GM18507 (cell line): Measurements from ENCODE around the gene TMEM9.
"Not testable (repeated sequence)": the region's sequence is repeated elsewhere in the genome, so short reads cannot be mapped to it uniquely, and the experiment has no call there.

ENCODE experiments used
- DNase-seq: peaks from one replicate; pipeline ENCODE4 v3.0.0; 2011; ENCODE audit warnings: low read depth; ENCODE audit not compliant: insufficient read length; ENCODE audit errors: extremely low spot score
- FAIRE-seq: peaks from 2 replicates; lab custom pipeline; 2011; peaks lifted over from hg19 to GRCh38; lab: Jason Lieb, UNC

The TMEM9 gene

DNA sequence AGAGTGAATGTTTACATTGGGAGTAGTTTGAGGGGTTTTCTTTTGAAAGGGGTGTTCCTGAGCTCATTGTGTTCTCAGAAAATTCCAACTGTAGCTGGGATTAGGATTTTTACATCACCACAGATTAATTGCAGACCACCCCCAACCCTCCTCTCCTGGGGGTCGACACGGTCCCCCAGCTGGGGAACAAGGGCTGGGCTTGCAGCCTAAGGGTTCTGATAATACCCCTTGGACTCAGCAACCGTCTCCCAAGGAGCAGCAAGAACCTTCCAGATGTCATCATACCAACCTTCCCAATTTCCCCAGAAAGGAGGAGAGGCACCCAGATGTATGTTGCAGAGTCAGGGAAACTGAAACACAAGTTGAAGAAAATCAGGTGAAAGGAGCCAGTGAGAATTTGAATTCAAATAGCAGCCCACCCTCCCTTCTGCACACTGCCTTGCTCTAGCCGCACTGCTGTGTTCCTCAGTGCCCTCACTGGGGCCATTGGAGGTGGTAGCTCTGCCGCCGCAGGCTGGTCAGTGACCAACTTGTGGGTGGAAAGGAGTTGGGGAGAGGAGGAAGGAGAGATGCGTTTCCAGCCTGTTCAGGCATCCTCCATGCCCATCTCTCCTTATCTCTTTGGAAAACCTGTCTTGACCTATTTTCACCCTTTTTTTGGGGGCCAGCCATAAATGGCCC, 21.7 kb upstream of the TMEM9 start:
- DNase-seq, result no peak
- no peak for FAIRE-seq

DNA sequence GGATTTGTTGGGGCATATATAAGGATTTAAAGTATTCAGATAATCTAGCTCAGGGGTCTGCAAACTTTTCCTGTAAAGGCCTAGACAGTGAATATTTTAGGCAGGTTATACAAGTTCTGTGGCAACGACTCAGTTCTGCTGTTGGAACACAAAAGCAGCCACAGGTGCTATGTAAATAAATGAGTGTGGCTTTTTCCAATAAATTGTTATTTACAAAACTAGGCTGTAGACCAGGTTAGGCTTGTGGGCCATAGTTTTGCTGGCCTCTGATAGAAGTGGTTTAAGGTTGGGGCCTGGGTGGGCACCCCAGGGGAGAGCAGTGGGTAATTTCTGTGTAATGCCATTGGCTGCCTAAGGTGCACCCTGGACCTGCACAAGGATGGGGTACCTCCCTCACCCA, 19.5 kb upstream of the TMEM9 start:
- DNase-seq, result no peak
- FAIRE-seq, result no peak

DNA sequence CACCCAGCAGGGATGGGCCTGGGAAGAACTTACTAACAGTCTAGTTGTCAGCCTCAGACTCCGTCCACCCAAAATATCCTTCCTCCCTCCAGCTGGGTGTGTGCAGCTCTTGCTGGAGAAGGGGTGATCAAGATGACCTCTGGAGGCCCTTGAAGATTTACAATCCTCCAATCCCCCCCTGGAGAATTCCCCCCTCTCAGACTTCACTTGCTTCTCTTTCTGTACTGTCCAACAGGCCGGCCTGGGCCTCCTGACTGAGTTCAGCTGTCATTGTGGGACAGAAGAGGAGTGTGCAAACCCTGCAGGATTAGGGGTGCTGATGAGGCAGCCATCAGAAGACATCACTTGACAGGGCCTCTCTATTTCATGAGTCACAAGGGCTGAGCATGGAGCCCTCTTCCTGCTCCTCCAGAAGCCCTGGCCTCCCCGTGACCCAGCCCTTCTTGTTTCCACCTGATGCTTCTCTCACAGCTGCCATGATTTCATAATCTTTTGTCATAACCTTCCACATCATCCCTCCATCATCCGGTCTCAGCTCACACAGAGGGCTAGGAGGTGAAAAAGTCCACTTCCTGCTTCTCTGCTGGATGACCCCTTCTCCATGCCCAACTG, 18.8 kb upstream of the TMEM9 start:
- FAIRE-seq (no peak), DNase-seq (no peak)

DNA sequence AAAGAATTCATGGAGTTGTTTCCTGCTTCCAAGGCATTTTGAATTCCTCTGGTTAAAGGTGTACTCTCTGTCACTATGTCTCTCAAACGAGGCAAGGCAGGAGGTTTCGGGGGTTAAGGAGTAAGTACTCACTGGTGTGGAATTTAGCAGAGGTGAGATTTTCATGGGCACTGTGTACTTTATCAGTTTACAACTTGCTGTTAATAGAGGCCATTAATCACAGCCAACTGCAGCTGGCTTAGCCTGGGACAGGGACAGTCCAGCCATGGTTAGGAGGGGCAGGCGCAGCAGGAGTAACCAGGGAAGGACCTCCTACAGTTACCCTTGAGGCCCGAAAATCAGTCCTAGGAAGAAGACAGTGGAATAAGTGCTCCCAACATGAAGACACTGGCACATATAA, 18.1 kb upstream of the TMEM9 start:
- DNase-seq (no peak), FAIRE-seq (no peak)

DNA sequence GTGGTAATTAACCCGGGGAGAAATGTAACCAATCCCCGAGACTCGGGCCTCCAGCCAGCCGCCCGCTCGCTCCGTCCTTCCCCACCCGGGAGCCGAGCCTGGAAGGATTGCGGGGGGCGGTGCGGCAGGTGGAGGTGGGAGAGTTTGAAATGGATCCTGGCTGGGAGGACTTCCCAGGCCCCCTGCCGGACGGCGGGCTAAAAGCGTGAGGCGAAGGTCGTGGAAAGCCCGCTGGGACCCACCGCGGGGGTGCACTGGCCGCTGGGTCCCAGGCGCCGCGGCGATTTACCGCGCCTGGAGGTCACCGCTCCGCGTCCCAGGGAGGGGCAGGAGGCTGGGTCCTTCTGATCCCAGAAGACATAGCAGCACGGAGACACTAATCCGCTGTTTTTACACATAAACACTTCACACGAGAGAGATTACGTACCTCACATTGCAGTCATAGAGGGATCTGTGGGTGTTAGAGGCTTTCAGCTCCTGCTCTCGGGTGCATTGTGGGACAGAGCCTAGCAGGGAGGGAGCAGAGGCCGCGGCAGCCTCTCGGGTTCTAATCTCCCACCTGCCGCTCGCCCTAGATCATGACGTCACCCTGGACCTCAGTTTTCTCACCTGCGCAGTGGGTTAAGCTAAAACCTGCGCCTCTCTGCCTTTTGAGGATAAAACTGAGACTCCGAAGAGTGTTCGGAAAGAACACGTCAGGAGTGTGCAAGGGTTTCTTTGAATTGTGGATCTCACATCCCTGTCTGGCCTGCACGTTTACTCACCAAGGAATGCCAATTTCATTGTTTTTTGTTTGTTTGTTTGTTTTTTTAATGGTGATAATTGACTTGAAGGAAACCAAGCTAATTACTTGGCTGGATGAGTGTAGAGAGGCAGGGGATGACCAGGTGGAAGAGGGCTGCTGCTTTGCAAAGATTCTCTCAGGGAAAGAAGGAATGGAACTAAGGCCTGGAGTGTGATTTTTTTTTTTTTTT, 17.1 kb upstream of the TMEM9 start:
- peak; percentile 32 for DNase-seq
- FAIRE-seq, result peak; percentile 62

DNA sequence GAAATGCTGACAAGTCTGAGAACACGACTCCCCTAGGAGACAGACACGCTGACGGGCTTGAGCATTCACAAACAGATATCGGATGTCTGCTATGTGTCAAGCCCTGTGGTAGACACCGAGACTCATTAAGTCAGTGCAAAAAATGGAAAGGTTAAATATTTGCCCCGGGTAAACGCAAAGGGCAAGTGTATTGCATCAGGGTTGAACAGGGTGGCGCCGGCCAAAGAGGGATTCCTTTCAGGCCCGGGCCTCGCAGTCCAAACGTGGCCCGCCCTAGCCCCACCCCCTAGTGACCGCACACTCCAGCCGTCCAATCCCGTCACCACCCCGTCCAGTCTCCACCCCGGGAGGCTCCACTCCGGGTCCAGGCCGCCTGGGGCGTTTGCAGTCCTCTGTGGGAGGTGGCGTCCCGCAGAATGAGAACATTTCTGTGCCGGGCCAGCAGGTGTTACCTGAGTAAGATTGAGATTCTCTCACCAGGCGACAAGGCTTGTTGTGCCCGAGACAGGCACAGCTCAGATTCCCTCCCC, 16.3 kb upstream of the TMEM9 start:
- FAIRE-seq (peak; percentile 94), DNase-seq (peak; percentile 93)

DNA sequence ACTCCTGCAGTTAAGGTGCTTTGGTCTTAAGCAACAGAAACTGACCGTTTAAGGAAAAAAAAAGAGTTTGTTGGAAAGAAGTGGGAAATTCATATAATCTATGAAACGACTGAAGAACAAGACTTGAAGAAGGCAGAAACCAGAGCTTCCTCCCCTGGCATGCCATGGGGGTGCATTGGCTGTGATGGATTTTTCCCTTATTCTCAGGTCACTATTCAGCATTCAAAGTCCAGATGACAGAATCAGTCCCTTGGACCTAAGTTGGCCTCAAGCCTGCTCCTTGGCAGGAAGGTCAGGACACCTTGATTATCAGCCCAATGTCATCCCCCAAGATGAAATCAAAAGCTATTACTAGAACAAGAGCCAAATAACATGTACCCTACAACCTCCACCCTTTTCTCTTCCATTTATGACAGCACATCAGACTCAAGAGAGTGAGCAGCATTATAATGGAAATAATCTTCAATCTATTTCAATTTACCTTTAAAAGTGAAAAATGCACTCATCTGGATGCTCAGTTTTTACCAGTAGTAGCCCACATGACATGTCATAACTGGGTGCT, 15.8 kb upstream of the TMEM9 start:
- no peak for DNase-seq
- no peak for FAIRE-seq

DNA sequence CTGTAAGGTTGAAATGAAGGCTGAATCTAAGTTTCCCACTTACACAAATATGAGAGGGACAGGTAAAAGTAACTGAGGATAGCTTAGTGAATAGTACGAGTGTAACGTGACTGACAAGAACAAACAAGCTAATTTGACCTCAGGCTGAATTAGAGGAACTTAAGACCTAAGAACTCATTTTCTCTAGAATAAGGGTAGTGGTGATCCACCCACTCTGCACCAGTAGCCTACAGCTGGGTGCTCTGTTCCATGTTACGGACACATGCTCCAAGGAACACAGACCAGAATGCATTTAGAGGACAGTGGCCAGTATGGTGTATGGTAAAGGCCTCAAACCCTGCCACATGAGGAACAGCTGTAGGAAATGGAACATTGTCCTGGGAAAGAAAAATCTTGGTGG, 14.9 kb upstream of the TMEM9 start:
- FAIRE-seq (no peak), DNase-seq (no peak)

DNA sequence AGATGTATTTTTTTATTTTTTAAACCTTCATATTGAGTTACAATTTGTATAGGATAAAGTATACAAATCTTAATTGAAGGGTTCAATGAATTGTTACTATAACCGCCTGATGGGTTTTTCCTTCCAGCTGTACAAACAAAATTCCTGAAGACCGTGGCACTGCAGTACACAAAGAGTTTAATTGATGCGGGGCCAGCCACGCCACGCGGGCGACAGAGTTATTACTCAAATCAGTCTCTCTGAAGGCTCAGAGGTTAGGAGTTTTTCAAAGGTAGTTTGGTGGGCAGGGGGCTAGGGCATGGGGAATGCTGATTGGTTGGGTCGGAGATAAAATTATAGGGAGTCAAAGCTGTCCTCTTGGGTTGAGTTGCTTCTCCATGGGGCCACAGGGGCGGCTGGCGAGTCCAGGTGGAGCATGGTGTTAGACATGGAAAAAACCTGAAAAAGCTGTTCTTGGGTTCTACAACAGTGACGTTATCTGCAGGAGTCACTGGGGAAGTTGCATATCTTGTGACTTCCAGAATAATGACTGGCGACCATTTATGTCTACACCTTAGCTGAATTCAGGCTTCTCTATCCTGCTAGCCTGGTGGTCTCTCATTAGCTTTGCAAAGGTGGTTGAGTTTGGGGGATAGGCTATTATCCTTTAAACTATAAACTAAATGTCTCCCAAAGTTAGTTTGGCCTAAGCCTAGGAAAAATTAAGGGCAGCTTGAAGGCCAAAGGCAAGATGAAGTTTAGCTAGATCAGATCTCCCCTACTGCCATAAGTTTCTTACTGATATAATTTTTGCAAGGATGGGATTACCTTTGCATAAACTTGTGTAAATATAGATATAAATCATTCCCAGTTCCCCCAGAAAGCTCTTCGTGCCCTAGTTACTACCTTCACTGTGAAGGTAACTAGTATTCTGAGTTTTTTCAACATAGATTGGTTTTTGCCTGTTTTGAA, 13.0 kb upstream of the TMEM9 start:
- FAIRE-seq (no peak), DNase-seq (no peak)

DNA sequence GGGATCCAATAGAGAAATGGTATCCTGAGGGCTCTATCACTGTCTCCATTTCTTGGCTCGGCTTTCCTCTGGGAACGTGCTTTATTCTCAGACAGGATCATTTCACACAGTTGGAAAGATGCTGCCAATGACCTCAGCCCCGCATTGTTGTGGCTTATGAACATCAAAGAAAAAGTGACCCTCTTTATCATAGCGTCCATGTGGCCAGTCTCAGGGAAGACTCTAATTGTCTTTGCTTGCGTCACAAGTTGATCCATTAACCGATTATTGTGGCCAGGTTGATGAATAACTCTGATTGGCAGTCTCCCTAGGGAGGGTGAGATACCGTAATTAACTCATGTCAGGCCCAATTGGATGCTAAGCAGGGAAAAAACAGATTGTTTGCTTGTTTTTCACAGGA, 10.4 kb upstream of the TMEM9 start:
- DNase-seq, result no peak
- no peak for FAIRE-seq

DNA sequence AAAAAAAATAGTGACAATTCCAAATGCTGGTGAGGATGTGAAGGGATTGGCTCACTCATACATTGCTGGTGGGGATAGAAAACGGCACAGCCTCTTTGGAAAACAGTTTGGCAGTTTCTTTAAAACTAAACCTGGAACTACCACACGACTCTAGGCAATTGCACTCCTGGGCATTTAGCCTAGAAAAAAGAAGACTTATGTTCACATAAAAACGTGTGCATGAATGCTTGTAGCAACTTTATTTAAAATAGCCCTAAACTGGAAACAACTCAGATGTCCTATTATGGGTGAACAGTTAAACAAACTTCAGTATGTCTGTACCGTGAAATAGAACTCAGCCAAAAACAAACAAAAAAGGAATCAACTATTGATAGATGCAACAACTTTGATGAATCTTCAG, 9.4 kb upstream of the TMEM9 start:
- DNase-seq, result no peak
- FAIRE-seq, result no peak

DNA sequence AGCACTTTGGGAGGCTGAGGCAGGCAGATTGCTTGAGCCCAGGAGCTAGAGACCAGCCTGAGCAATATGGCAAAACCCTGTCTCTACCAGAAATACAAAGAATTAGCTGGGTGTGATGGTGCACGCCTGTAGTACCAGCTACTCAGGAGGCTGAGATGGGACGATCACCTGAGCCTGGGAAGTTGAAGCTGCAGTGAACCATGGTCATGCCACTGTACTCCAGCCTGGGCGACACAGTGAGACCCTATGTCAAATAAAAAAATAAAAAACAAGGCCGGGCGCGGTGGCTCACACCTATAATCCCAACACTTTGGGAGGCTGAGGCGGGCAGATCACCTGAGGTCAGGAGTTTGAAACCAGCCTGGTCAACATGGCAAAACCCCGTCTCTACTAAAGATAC, 8.8 kb upstream of the TMEM9 start:
- FAIRE-seq, DNase-seq: not testable (repeated sequence)

DNA sequence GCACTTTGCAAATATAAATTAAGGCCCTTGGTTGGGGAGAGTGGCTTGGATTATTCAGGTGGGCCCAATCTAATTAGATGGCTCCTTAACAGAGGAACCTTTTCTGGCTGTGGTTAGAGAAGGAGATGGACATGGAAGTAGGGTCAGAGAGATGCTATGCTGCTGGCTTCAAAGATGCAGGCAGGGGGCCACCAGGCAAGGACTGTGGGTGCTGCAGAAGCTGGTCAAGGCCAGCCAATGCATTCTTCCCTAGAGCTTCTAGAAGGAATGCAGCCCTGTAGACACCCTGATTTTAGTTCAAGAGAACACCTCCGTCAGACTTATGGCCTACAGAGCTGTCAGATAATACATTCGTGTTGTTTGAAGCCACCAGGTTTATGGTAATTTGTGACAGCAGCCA, 3.7 kb upstream of the TMEM9 start:
- FAIRE-seq, result no peak
- DNase-seq, result no peak

DNA sequence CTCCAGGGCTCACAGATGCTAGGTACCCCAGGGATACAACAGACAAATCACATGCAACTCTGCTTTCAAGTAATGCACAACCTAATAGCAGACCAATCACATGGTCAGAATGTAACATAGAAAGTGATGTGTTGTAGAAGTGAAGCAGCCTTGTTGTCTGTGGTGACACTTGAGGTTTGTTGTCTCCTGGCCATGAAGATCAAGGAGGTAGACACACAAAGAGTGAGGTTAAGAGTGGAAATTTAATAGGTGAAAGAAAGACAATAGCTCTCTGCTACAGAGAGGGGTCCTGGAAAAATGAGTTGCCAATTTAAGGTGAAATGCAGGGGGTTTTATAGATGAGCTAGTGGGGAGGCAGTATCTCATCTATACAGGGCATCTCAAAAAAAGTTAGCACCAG, 2.5 kb upstream of the TMEM9 start:
- DNase-seq (no peak), FAIRE-seq (no peak)

DNA sequence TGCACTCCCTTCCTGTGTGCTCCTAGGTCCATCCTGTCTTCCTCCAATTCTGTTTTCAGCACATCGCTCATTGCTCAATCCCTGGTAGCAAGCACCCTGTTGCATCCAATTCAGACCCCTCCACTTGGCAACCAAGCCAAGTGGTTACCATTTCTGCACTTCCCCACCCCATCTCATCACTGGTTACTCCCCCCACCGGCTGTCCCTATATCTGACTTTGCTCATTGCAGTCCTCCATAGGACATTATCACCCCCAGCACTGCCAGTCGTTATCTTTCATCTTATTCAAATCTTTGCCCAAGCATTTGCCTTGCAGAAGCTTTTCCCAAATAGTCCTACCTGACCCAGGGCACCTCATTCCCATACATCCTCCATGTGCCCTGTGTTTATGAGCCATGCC, 2.1 kb upstream of the TMEM9 start:
- DNase-seq (no peak), FAIRE-seq (no peak)

DNA sequence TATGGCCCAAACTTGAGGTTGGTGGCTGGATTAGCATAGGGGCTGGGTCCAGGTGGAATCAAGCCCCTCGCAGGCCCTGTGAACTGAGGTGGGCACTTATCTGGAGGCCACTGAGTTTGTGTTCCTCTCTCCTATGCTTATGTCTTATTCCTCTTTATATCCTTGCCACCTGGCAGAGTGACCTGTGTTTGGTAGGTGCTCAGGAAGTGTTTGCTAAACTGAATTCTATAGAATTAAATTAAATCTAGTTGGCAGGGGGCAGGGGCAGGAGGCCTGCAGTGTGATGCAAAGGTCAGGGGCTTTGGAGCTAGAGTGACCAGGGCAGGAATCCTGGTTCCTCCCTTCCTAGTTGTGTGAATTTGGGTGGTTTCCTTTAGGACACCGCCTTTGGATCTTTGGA, 1.1 kb upstream of the TMEM9 start:
- FAIRE-seq (no peak), DNase-seq (no peak)

DNA sequence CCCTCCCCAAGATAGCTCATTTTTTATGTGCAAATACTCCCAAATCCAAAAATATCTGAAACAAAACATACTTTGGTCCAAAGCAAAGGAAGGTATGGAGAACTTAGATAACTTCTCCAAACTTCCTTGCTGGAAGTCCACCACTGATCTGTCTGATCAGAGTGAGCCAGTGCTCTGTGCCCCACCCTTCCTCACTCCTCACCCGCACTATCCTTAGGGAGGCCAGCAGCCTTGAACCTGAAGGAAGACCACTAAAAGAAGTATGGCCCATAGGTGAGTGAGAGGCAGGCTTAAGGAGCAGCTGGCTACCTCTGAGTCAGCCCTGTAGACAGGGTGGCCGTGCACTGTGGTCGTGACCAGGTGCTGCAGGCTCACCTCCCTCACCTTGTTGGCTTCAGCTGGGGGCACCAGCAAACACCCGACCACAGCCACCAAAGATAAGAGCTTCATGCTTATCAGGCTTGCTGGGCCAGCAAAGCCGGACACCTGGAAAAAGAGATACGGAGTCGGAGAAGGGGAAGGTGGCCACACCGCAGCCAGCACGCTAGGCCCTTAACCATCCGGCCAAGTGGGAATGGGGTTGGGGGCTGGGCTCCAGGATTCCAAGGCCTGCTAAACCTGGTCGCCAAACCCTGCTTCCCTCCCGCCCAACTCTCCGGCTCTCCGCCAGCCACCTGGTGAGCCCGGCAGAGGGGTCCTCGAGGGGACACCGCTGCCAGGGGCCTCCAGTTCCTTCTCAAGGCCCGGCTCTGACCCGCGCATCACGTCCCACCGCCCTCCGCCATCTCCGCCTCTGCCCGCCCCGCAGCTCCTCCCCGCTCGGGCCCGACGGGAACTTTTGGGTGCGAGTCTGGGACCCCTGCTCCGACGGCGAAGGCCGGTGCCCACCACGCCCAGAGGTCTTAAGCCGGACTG, 543 bp downstream of the TMEM9 start:
- FAIRE-seq, result no peak

DNA sequence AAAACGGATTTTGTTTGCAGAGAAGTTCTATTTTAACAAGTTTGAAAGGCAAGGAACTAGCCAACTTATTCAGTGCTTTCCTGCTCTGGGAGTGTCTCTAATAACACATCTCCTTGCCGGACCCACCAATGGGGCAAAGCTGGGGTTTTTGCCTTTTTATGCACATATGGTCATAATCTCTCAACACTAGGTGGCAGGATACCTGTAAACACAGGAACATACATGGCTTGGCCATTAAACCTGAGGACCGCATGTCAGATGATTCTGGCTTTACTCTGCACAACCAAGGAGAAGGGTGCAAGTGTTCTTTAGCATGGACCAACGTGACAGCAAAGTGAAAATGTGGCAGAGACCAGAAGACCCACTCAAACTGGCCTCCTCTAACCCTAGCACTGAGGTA, 4.9 kb downstream of the TMEM9 start:
- DNase-seq (peak; percentile 20), FAIRE-seq (peak; percentile 47)

More for the DNA sequence above, 543 bp downstream of the TMEM9 start:
- peak; percentile 65 for DNase-seq
